ENCODE measurements around the gene RABIF. TPM values are rescaled to one million over a fixed set of nuclear protein-coding genes. Genes with fewer than 3 reads are reported as not detected.
"Not testable (repeated sequence)": the region's sequence is repeated elsewhere in the genome, so short reads cannot be mapped to it uniquely, and the experiment has no call there.

RABIF gene
- total and polyA plus RNA-seq, 2 donors from 2014 or later: 8.7 to 9.4 TPM

GRCh38 chr1:202905331-202905730, 16.4 kb upstream of the RABIF start:
- DNase-seq (no peak), FAIRE-seq (no peak)
- H3K36me3 ChIP-seq (ENCODE audit: control insufficient read depth in 2 of 3, insufficient read depth in 3 of 3, low read length in 3 of 3): peaks cover 2 to 34% (median 12%) of the 10 kb centered on the region in 3 donors
- peaks cover 0 to 4% (median 0%) of the 10 kb centered on the region in 3 donors for H3K9me3 ChIP-seq (ENCODE audit: control insufficient read depth in 2 of 3, insufficient read depth in 1 of 3, low read length in 3 of 3)
- TF ChIP-seq, protein P1, sequence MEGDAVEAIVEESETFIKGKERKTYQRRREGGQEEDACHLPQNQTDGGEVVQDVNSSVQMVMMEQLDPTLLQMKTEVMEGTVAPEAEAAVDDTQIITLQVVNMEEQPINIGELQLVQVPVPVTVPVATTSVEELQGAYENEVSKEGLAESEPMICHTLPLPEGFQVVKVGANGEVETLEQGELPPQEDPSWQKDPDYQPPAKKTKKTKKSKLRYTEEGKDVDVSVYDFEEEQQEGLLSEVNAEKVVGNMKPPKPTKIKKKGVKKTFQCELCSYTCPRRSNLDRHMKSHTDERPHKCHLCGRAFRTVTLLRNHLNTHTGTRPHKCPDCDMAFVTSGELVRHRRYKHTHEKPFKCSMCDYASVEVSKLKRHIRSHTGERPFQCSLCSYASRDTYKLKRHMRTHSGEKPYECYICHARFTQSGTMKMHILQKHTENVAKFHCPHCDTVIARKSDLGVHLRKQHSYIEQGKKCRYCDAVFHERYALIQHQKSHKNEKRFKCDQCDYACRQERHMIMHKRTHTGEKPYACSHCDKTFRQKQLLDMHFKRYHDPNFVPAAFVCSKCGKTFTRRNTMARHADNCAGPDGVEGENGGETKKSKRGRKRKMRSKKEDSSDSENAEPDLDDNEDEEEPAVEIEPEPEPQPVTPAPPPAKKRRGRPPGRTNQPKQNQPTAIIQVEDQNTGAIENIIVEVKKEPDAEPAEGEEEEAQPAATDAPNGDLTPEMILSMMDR (IDR thresholded peaks at IDR 0.05; ENCODE audit: borderline replicate concordance, extremely low read depth, insufficient read depth): no peak
- H3K4me3 ChIP-seq (ENCODE audit: low read length in 3 of 3): no peak overlapping the region
- H3K4me1 ChIP-seq (ENCODE audit: control insufficient read depth in 2 of 3, insufficient read depth in 2 of 3, low read depth in 1 of 3, low read length in 3 of 3): no peaks in the 10 kb centered on the region
- H3K27ac ChIP-seq (ENCODE audit: low read depth in 2 of 2, low read length in 2 of 2): no peak overlapping the region
- H3K27me3 ChIP-seq (ENCODE audit: control insufficient read depth, insufficient read depth, low read length): no peaks in the 10 kb centered on the region
- no peak overlapping the region for H3K9ac ChIP-seq (ENCODE audit: low read length in 3 of 3)
- intact Hi-C loops (cut with DNase I): no loop called here

GRCh38 chr1:202903808-202904207, 14.9 kb upstream of the RABIF start:
- H3K4me3 ChIP-seq (ENCODE audit: low read length in 3 of 3); DNase-seq; H3K27me3 ChIP-seq (ENCODE audit: control insufficient read depth, insufficient read depth, low read length); H3K27ac ChIP-seq (ENCODE audit: low read depth in 2 of 2, low read length in 2 of 2); H3K9me3 ChIP-seq (ENCODE audit: control insufficient read depth in 2 of 3, insufficient read depth in 1 of 3, low read length in 3 of 3); intact Hi-C loops (cut with DNase I); H3K9ac ChIP-seq (ENCODE audit: low read length in 3 of 3); H3K4me1 ChIP-seq (ENCODE audit: control insufficient read depth in 2 of 3, insufficient read depth in 2 of 3, low read depth in 1 of 3, low read length in 3 of 3); FAIRE-seq: not testable (repeated sequence)
- peaks cover 2 to 20% (median 4%) of the 10 kb centered on the region in 3 donors for H3K36me3 ChIP-seq (ENCODE audit: control insufficient read depth in 2 of 3, insufficient read depth in 3 of 3, low read length in 3 of 3)

DNA sequence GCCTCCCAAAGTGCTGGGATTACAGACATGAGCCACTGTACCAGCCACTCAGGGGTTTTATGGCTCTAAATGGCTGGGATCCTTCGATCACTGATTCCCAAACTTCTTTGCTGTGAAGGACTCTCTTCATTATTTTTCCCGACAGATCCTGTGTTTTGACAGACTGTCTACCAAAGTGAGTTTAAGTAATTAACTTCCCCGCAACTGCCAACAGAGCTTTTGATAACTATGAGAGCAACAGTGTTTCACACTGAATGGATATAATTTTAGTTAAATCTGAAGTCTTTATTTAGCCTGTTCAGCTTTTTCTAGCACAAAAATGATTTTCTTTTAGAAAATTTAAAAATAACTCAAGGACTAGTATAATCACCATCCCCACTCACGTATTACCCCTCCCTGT, 12.6 kb upstream of the RABIF start:
- Histone ChIP-seq H3K4me1 (ENCODE audit: control insufficient read depth in 2 of 3, insufficient read depth in 2 of 3, low read depth in 1 of 3, low read length in 3 of 3) (no peaks in the 10 kb centered on the region), H3K36me3 (ENCODE audit: control insufficient read depth in 2 of 3, insufficient read depth in 3 of 3, low read length in 3 of 3) (peaks cover 2 to 10% (median 10%) of the 10 kb centered on the region in 3 donors)
- FAIRE-seq: no peak

GRCh38 chr1:202892501-202892900, 3.6 kb upstream of the RABIF start:
- Histone ChIP-seq H3K9me3 (ENCODE audit: control insufficient read depth in 2 of 3, insufficient read depth in 1 of 3, low read length in 3 of 3) (no peaks in the 10 kb centered on the region), H3K36me3 (ENCODE audit: control insufficient read depth in 2 of 3, insufficient read depth in 3 of 3, low read length in 3 of 3) (peaks cover 8 to 34% (median 32%) of the 10 kb centered on the region in 3 donors)
- no peak for FAIRE-seq

More for the DNA sequence above, 12.6 kb upstream of the RABIF start:
- TF ChIP-seq, protein P1 (IDR thresholded peaks at IDR 0.05; ENCODE audit: borderline replicate concordance, extremely low read depth, insufficient read depth): no peak
- no peaks in the 10 kb centered on the region for H3K9me3 ChIP-seq (ENCODE audit: control insufficient read depth in 2 of 3, insufficient read depth in 1 of 3, low read length in 3 of 3)
- no peak overlapping the region for H3K4me3 ChIP-seq (ENCODE audit: low read length in 3 of 3)
- H3K9ac ChIP-seq (ENCODE audit: low read length in 3 of 3): no peak overlapping the region
- no peaks in the 10 kb centered on the region for H3K27me3 ChIP-seq (ENCODE audit: control insufficient read depth, insufficient read depth, low read length)
- intact Hi-C loops (cut with DNase I): no loop called here
- no peak for DNase-seq
- no peak overlapping the region for H3K27ac ChIP-seq (ENCODE audit: low read depth in 2 of 2, low read length in 2 of 2)

More at GRCh38 chr1:202892501-202892900, 3.6 kb upstream of the RABIF start:
- Histone ChIP-seq H3K4me3 (ENCODE audit: low read length in 3 of 3) (no peak overlapping the region), H3K27ac (ENCODE audit: low read depth in 2 of 2, low read length in 2 of 2) (no peak overlapping the region), H3K9ac (ENCODE audit: low read length in 3 of 3) (no peak overlapping the region), H3K27me3 (ENCODE audit: control insufficient read depth, insufficient read depth, low read length) (no peaks in the 10 kb centered on the region), H3K4me1 (ENCODE audit: control insufficient read depth in 2 of 3, insufficient read depth in 2 of 3, low read depth in 1 of 3, low read length in 3 of 3) (peaks cover 0 to 3% (median 0%) of the 10 kb centered on the region in 3 donors)
- no peak for DNase-seq
- intact Hi-C loops (cut with DNase I): no loop called here
- TF ChIP-seq, protein P1 (IDR thresholded peaks at IDR 0.05; ENCODE audit: borderline replicate concordance, extremely low read depth, insufficient read depth): no peak
